HG02588 (cell line): ENCODE measurements around the gene ZFP69.

Experiments used
- ATAC-seq: cut with Tn5 transposase; IDR thresholded peaks from one replicate; pipeline ENCODE4 v1.9.1; 2021; ENCODE audit warnings: mild to moderate bottlenecking, moderate library complexity; ENCODE audit not compliant: unreplicated experiment

The ZFP69 gene

GRCh38 chr1:40507973-40508372 is 30.9 kb downstream of the ZFP69 start:
- no peak for ATAC-seq

DNA sequence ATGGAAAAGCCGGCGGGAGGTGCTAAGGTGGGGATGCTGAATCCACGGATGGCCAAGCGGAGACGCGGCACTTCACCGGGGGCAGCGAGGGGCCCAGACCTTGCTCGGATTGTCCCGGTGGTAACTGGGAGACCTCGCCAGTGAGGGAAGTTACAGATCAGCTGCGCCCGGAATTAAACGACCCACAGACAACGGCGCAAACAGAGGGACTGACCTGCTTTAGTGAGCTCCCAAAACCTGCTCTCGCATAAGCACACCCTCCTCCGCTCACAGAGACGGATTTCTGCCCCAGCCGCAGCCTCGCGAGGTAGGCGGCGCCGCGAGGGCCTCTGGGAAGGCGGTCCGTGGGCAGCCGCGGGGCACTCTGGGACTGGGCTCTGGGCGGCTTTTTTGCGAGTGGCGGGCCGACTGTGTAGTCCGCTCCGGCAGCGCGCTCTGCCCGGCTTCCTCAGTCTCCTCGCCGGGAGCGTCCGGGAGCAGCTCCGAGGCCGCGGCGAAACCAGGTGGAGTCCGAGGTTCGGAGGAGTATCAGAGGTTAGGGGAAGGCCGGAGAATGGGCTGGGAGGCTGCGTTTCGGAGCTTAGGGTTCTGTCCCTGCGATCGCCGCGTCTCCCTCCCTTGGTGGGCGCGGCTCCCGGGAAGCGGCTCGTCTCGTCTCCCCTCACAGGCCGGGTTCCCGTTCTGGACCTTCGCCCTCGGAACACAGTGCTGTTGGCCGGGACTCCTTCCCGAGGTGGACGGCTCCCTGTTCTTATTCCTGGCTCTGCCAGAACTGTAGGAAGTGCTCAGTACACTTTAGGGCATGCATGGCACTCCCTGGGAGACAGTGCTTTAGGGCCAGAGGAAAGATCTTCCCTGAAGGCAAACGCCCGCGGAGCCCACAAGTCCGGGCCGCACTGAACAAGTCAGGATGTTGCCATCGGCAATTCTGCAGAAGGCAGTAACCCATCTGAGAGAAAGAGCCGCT is 31.6 kb downstream of the ZFP69 start, which contains the start of gene EXO5:
TSS of gene EXO5 (plus strand) at position 393 of the 967 bp plus-strand sequence. CDS start 5,778 bp downstream, outside the sequence.
- peak; percentile 88 for ATAC-seq

DNA sequence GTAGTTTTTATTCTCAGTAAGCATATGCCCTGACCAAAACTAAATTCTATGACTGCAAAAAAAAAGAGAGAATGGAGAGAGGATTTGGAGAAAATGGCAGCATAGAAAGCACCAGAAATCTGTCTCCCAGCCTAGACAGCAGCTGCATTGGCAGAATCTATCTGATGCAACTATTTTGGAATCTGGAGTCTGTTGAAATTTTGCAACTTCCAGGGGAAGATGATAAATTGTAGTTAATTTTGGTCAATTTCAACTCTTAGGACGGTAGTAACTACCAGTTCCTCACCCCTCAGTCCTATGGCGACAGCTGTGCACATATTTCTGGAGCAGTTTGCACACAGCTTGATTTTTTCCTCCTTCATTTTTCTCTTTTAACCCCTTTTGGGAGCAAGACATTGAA is 42.4 kb downstream of the ZFP69 start:
- no peak for ATAC-seq

DNA sequence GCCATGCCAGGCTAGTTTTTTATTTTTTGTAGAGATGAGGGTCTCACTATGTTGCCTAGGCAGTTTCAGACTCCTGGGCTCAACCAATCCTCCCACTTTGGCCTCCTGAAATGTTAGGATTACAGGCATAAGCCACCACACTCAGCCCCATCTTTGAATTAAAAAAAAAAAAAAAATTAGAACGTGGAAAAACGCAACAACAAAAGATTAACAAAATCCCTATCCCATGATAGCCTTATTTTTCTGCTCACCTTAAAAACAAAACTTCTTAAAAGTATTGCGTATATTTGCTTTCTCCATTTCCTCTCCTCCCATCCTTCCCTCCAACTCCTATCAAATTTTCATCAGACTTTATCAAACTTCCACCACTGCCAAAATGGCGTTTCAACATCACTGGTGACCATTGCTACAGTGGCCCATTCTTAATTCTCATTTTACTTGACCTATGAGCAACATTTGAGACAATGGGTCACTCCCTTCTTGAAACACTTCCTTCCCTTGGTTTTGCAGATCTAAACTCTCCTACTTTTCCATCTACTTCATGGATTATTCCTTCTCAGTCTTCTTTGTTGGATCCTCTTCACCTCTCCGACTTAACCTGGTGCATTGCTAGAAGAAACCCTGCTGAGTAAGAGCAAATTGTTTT is 53.8 kb downstream of the ZFP69 start:
- ATAC-seq, result peak; percentile 9

GRCh38 chr1:40531381-40532061 is 54.4 kb downstream of the ZFP69 start, which contains the start of gene ZNF684:
ZNF684 (plus strand) TSS chr1:40531637; CDS start chr1:40533167, 1,530 bp downstream.
- ATAC-seq, result peak; percentile 95

- no peak for ATAC-seq
These were observed 54.9 kb downstream of the ZFP69 start for GRCh38 chr1:40532062-40532389.

- no peak for ATAC-seq
These were observed 55.8 kb downstream of the ZFP69 start for GRCh38 chr1:40532844-40533424.

- no peak for ATAC-seq
These were observed 57.5 kb downstream of the ZFP69 start for GRCh38 chr1:40534589-40534988.

DNA sequence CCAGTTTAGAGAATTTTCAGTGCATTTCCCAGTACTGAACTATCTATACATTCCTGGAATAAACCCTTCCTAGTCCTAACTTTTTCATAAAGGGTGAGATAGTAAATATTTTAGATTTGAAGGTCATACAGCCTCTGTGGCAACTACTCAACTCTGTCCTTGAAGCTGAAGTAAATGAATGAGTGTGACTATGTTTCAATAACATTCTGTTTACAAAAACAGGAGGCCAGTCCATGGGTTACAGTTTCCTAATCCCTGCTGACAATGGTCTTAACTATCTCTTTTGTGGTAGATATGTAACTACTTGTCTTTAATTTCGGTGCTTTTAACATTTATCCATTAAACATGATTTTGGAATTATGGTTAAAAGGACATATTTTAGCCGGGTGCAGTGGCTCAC is 58.6 kb downstream of the ZFP69 start:
- ATAC-seq, result no peak

DNA sequence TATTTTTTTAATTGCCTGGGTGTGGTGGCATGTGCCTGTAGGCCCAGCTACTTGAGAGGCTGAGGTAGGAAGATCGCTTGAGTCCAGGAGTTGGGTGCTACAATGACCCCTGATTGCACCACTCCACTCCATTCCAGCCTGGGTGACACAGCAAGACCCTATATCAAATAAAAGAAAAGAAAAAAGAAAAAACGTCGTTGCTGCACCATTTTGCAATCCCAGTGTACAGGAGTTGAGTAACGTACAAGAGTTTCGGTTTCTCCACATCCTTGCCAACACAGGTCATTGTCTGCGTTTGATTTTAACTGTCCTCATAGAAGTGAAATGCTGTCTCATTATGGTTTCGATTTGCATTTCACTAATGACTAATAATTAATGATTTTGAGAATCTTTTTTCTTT is 62.2 kb downstream of the ZFP69 start:
- no peak for ATAC-seq
